ENCODE measurements around the gene CXCR5.

DNA sequence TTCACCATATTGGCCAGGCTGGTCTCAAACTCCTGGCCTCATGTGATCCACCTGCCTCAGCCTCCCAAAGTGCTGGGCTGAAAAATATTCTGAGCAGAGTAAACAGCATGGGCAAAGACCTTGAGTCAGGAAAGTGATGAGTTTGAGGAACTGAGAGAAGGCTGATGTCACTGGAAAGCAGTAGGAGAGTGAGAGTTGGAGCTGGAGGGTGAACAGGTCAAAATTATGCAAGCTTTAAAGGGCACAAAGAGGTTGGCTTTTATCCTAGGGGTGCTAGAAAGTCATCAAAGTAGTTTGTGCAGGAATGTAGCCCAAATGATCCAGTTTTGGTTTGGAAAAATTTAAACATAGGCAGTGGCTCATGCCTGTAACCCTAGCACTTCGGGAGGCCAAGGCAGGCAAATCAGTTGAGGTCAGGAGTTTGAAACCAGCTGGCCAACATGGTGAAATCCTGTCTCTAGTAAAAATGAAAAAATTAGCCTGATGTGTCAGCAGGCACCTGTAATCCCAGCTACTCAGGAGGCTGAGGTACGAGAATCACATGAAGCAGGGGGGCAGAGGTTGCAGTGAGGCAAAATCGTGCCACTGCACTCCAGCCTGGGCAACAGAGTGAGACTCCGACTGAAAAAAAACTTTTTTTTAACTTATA is 44.7 kb upstream of the CXCR5 start:
- TF ChIP-seq, protein P1, sequence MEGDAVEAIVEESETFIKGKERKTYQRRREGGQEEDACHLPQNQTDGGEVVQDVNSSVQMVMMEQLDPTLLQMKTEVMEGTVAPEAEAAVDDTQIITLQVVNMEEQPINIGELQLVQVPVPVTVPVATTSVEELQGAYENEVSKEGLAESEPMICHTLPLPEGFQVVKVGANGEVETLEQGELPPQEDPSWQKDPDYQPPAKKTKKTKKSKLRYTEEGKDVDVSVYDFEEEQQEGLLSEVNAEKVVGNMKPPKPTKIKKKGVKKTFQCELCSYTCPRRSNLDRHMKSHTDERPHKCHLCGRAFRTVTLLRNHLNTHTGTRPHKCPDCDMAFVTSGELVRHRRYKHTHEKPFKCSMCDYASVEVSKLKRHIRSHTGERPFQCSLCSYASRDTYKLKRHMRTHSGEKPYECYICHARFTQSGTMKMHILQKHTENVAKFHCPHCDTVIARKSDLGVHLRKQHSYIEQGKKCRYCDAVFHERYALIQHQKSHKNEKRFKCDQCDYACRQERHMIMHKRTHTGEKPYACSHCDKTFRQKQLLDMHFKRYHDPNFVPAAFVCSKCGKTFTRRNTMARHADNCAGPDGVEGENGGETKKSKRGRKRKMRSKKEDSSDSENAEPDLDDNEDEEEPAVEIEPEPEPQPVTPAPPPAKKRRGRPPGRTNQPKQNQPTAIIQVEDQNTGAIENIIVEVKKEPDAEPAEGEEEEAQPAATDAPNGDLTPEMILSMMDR (conservative IDR thresholded peaks at IDR 0.05; ENCODE audit: low read depth, low read length) = no peak
- TF ChIP-seq POLR2A (IDR thresholded peaks at IDR 0.05; ENCODE audit: low read depth, low read length) (no peak), MAZ (IDR thresholded peaks at IDR 0.05; ENCODE audit: borderline replicate concordance, low read depth, low read length) (no peak), SMC3 (IDR thresholded peaks at IDR 0.05; ENCODE audit: low read depth, low read length) (no peak), RAD21 (IDR thresholded peaks at IDR 0.05; ENCODE audit: low read length) (no peak), FOS (IDR thresholded peaks at IDR 0.05; ENCODE audit: low read depth, low read length) (no peak), CEBPB (IDR thresholded peaks at IDR 0.05; ENCODE audit: low read depth, low read length) (no peak), RCOR1 (IDR thresholded peaks at IDR 0.05; ENCODE audit: insufficient replicate concordance, low read length) (no peak), RFX5 (IDR thresholded peaks at IDR 0.05; ENCODE audit: low read depth, low read length) (no peak)
- TF ChIP-seq, protein P2, sequence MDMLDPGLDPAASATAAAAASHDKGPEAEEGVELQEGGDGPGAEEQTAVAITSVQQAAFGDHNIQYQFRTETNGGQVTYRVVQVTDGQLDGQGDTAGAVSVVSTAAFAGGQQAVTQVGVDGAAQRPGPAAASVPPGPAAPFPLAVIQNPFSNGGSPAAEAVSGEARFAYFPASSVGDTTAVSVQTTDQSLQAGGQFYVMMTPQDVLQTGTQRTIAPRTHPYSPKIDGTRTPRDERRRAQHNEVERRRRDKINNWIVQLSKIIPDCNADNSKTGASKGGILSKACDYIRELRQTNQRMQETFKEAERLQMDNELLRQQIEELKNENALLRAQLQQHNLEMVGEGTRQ (IDR thresholded peaks at IDR 0.05; ENCODE audit: low read depth, low read length) = no peak
